Activated CD4-positive, alpha-beta T cell treated with anti-CD3 and anti-CD28 coated beads, Interleukin-2, Interleukin-4, amounts not matched to agents 100 ng/mL and 50 ng/mL, durations not matched to agents 16 hours and 8 hours (primary cell): Measurements from ENCODE around the gene ACBD7.

Experiments used
- DNase-seq: peaks from one replicate; pipeline ENCODE4 v3.0.0-alpha.2; 2020; ENCODE audit warnings: low spot score

ACBD7 gene

DNA sequence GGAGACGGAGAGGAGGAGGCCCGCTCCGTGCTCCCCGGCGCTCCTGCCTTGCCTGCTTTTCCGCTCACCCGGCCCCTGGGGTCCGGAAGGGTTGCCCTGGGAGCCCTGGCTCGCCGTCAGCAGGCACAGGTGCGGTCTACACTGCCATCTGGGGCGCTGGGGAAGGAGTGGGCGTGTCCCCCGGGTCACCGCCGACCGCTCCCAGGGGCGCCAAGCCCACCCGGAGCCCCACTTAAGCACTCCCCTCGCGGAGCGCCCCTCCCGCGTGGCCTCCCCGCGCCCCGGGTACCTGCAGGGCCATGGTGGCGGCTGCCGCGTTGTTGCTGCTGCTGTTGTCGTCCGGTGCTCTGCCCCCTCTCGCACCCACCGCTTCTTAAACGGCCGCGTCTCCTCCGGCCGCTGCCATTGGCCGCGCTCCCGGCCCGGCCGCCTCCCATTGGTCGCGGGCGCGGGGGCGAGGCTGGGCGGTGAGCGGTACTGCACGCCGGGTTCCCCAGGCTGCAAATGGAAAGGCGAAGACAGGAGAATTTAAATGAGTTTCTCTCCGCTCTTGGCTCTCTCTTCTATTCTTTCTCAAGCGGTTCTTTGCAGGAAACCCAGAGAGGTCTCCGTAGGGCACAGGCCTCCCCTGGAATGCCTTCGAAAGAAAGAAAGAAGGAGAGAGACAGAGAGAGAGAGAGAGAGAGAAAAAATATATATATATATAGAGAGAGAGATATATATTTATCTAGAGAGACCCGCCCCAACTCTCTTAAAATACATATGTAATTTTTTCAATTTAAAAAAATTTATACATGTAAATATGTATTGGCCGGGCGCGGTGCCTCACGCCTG is at the start of gene ACBD7:
TSS of gene ACBD7 (minus strand) at position 349 of the 834 bp plus-strand sequence. CDS start at position 301, 48 bp downstream.
- peak; percentile 78 for DNase-seq

- no peak for DNase-seq
Observed at GRCh38 chr10:15137636-15138035, 49.1 kb upstream of the ACBD7 start.

GRCh38 chr10:15137036-15137359 is 48.4 kb upstream of the ACBD7 start:
- DNase-seq, result no peak

- DNase-seq, result no peak
Observed at GRCh38 chr10:15136129-15137035, 47.8 kb upstream of the ACBD7 start.

DNA sequence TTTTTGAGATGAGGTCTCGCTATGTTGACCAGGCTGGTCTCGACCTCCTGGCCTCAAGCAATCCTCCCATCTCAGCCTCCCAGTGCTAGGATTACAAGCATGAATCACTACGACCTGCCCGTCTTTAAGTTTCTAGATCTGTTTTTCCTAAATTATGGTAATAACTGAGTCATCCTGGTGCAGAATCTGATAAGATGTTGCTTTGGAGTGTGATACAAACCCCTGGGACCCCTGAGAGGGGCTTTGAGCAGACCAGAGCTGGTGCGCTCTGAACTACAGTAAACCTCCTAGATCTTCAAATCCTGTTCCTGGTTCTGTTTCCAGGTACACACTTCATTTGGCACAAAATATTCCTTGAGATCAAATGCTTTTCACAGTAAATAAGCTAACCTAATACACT is 42.8 kb upstream of the ACBD7 start:
- no peak for DNase-seq

DNA sequence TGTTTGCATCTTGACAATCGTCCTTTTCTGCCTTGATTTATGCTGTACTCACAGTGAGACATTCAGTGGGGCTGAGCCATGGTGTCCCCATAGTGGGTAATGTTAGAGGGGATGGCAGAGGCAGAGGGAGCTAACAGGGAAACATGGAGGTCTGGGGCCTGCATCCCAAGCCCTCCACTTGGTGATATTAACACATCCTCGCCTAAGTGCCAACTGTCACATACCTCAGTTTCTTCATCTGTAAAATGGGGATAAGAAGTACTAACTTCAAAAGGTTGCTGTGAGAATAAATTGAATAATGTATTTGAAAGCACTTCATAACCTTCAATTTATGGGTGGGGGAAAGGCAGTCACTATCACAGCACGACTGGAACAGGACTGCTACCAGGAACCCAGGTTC is 36.3 kb upstream of the ACBD7 start:
- no peak for DNase-seq

DNA sequence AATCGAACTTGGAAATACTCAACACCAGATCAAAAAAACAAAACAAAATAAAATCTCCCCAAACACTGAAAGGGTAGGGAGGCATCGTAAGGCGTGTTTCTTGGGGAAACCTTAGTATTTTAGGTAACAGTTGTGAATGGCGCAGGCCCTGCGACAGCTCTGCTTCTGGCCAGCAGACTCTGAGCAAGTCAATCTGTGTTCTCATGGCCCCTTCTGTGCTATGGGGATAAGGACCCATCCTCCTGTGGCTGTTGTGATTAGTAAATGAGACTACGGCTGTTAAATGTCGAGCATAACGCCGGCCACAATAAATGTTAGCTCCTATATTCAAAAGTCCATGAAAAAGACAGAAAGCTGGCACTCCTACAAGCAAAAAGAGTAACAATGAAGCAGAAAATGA is 35.6 kb upstream of the ACBD7 start:
- DNase-seq, result no peak

DNA sequence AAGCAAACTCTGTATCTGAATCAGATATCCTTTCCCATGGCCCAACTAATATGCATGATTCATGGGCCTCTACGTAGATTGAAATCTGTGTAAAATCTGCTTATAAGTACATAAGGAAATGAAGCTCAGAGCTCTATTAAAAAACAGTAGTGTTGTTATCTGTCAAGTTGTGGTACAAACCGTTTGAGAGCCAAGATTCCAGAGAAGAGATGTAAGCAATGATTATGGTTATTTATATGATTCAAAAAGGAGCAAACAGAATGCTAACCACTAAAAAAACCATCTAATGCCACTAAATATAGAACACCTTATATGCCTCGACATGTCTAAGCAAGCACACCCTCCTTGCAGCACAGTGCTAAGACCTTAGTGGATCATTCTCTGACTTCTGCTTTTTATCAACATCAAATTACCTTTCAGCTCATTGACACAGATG is 35.2 kb upstream of the ACBD7 start:
- DNase-seq, result peak; percentile 75

DNA sequence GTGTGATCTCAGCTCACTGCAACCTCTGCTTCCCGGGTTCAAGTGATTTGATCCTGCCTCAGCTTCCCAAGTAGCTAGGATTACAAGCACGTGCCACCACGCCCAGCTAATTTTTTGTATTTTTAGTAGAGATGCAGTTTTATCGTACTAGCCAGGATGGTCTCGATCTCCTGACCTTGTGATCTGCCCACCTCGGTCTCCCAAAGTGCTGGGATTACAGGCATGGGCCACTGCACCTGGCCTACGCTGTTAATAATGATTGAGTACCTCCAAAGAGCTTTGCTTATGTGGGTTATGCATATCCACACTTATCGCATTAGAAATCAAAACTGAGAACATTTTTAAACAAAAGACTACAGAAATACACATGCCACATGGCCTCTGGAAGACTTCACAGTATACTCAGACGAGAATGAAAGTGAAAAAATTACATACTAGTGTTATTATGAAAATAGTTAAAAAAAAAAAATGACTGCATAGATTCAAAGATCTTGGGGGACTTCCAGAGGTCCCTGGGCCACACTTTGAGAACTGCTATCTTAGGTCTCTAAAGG is 34.0 kb upstream of the ACBD7 start:
- DNase-seq, result peak; percentile 54

- no peak for DNase-seq
Observed at GRCh38 chr10:15121707-15122106, 33.1 kb upstream of the ACBD7 start.

- DNase-seq, result no peak
Observed at GRCh38 chr10:15120523-15120922, 31.9 kb upstream of the ACBD7 start.

GRCh38 chr10:15118615-15119014 is 30.0 kb upstream of the ACBD7 start:
- no peak for DNase-seq

- no peak for DNase-seq
Observed at GRCh38 chr10:15116225-15116624, 27.6 kb upstream of the ACBD7 start.

DNA sequence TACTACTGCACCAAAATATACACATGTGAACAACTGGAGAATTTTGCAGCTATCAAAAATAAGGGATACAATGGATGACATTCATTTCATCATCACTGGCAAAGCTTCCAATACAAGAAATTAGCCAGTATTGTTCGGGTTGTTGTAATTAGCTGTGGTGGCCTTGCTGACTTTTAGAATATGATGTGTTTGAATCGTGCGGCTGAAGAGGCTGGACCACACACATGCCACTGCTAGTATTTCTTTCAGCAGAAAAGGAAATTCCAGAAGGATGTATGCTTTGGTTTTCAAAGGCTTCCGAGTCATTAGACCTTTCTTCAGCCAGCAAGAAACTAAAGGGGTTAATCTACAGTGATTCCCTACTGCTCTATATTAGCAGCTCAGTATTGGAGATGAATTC is 25.2 kb upstream of the ACBD7 start:
- no peak for DNase-seq

- DNase-seq, result peak; percentile 17
Observed at GRCh38 chr10:15112657-15113056, 24.1 kb upstream of the ACBD7 start.

DNA sequence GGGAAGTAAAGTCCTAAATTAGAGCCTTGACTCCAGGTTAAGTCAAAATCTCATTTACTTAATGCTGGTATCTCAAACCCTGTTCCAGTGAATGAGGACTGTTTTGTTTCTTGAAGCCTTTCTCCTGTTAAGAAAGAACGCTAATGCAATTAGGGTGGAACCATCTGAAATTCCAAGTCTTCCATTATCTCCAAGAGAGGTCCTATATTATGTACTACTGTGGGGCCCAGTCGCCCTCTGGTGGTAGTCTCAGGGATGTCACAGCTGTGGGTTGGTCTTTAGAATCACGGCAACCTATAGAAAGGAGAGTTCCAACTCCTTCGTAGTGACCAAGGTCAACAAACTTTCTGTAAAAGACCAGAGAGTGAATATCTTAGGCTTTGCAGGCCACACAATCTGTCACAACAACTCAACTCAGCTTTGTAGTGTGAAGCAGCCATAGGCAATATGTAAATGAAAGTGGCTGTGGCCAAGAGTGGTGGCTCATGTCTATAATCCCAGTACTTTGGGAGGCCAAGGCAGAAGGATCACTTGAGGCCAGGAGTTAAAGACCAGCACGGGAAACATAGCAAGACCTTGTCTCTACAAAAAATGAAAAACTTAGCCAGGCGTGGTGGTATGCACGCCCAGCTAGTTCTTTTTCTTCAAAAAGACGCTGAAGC is 17.9 kb upstream of the ACBD7 start:
- peak; percentile 68 for DNase-seq

DNA sequence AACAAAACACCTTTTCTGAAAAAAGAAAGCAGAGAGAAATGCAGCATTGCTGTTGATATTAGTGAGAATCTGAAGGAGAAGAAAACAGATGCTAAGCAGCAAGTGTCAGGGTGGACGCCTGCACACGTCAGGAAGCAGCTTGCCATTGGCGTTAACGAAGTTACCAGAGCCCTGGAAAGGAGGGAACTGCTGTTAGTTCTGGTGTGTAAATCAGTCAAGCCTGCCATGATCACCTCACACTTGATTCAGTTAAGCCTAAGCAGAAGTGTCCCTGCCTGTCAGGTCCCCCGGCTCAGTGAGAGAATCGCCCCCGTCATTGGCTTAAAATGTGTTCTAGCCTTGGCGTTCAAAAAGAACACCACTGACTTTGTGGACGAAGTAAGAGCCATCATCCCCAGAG is 14.9 kb upstream of the ACBD7 start:
- no peak for DNase-seq

DNA sequence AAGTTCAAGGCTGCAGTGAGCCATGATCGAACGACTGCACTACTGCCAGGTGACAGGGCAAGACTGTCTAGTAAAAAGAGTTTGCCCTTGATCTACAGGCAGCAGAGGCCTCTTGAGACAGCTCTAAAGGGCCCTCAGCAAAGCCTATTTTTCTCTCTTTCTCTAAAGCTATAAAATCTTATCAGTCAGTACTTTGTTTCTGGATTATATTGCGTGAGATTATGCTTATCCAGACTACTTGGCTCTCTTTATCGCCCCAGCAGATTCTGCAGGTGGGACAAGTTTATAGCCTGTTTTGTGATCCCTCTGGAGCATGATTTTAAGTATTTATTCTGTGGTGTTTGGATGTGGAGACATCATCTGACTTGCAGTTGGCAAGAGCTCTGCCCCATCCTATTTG is 11.3 kb upstream of the ACBD7 start:
- DNase-seq, result no peak

- DNase-seq, result peak; percentile 96
Observed at GRCh38 chr10:15097011-15097812, 8.6 kb upstream of the ACBD7 start, which contains the start of gene RPP38. Gene RPP38, plus strand, starts transcription at chr10:15097355. Its CDS starts 5,960 bp downstream, at chr10:15103315.

- DNase-seq, result no peak
Observed at GRCh38 chr10:15096661-15097010, 8.1 kb upstream of the ACBD7 start.

- no peak for DNase-seq
Observed at GRCh38 chr10:15092855-15093408, 4.4 kb upstream of the ACBD7 start.
